Stimulated activated CD8-positive, alpha-beta memory T cell treated with anti-CD3 and anti-CD28 coated beads, Interleukin-7, amount 100 ng/mL, for 48 hours (primary cell): ENCODE data around the gene MAPK4.
"Not testable (repeated sequence)": the region's sequence is repeated elsewhere in the genome, so short reads cannot be mapped to it uniquely, and the experiment has no call there.

Experiments used
- DNase-seq, 2 donors: peaks; one replicate each; pipeline ENCODE4 v3.0.0-alpha.2; 2020; ENCODE audit warnings: low read depth in 1 of 2; ENCODE audit errors: extremely low read depth in 1 of 2

Gene MAPK4

DNA sequence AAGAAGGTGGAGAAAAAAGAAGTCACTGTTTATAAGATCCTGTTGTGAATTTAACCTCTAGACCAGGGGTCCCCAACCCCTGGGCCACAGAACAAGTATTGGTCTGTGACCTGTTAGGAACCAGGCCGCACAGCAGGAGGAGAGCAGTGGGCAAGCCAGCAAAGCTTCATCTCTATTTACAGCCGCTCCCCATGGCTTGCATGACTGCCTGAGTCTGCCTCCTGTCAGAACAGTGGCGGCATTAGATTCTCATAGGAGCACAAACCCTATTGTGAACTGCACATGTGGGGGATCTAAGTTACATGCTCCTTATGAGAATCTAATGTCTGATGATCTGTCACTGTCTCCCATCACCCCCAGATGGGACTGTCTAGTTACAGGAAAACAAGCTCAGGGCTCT, 13.3 kb downstream of the MAPK4 start:
- not testable (repeated sequence) for DNase-seq

DNA sequence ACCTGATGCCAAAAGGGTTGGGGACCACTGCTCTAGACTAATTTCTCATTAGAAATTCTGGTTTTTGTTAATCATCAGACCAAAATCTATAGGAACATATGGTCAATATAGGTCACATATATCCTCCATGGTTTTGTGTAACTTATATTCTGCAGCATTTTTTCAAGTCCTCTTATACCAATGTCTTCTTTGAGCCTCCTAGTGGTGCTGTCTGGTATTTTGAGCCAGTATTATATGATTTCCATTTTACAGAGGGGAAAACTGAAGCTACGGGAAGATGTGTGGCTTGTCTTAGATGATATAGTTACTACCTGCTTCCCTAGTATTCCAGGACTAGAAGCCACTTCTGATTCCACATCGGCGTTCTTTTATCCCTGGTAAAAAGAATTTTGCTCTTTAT, 13.8 kb downstream of the MAPK4 start:
- no peak for DNase-seq

DNA sequence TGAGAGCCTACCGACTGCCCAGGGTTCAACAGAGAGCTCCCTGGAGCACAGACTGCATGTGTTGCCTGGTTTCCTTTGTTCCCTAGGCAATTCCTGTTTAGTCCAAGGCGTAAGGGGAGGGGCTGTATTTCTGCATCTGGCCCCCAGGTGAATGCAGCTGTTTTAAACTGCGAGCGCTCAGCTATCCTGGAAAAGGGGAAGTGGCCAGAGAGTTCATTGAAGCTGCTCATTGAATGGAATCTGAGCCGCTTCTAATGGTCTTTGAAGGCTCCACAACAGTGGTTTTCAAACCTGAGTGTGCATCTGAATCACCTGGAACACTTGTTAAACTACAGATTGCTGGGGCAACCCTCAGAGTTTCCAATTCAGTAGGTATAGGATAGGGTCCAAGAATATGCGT, 18.1 kb downstream of the MAPK4 start:
- no peak for DNase-seq

DNA sequence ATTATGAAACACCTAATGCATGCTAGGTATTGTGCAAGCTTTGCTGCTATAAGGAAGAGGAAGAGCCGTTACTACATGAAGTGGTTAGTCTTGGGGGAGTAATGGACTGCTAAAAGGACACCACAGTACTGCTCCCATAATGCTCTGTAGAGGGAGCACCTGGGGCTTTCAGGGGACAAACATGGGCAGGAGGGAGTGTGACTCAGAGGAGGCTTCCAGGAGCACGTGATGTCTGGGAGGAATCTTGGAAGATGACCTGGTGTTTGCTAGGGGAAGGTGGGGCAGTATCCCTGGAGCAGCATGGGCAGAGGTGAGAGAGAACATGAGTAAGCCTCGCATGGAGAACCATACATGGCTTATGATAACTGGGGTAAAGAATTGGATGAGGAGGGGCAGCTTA, 18.8 kb downstream of the MAPK4 start:
- no peak for DNase-seq

DNA sequence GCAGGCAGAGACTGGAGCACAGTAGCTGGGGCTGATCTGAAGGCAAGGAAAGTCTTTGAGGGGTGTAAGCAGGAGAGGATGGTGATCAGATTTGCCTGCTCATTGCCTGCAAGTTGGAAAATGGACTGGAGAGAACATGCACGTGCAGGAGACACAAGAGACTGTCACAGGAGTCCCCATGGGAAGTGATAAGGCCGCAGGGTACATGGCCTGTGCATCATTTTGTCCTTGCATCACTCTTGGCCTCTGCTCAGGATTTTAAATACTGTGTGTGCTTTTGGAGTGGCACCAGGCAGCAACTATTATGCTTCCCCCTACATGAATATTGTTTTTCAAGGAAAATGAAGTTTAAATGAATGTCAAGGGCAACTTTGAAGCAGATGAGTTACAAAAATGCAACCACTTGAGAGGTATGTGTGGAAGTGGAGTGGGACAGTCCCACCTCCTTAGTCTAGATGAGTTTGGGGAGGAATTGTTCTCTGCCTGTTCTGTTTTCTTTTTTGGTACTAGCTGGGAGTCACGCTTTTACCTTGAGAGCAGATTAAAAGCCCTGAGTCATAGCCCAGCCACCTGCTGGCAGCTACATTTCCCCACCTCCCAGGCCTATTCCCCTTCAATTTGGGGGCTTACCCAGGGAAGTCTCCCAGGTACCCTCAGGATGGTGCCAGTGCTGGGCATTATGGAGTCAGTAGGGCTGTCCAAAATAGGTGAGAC, 19.3 kb downstream of the MAPK4 start:
- no peak for DNase-seq

DNA sequence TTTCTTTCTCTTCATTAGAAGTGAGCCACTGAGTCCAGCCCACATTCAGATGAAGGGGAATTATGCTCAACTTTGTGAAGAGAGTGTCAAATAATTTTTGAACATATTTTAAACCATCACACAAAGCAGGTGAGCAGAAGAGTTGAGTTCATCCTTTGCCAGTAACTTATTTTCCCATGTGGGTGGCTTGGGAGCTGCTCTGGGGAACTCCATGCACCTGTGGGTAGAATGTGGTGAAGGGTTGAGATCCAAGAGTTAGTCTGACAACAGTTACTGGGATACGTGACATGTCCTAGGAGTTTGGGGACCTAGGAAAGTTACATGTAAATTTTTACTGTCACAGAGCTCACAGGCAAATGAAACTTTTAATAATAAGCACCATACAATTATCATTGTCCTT, 21.6 kb downstream of the MAPK4 start:
- DNase-seq: no peak

DNA sequence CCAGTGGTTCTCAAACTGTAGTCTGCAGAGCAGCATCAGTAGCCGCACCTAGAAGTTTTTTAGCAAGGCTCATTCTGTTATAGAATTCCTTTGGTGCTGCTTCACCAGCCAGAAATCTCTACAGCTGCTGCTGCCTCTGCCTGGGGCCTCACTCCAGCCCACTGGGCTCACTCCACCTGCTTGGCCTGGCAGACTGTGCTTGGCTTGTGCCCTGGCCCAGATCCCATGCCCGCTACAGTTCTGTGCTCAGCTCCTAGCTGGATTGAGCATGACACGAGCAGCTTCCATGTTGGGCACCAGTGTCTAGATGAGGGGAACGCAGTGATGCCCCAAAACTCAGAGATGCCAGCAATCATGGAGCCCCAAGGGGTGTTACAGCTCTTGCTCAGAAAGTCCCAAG, 22.6 kb downstream of the MAPK4 start:
- DNase-seq: no peak

DNA sequence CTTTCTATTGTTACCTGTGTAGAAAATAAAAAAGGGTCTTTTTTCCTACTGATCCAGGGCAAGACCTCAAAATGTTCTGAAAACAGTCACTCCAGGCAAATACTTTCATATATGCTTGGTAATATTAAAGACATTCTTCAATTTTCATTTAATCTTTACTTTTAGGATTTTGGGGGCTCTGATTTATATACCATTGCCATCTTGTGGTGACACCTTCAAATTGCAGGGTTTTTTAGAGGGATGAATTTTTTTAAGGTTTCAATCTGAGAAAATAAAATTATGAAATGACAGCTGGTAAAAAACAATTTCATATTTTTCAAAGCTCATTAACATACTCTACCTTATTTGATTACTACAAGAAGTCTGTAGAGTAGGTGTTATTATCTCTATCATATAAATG, 26.8 kb downstream of the MAPK4 start:
- no peak for DNase-seq

DNA sequence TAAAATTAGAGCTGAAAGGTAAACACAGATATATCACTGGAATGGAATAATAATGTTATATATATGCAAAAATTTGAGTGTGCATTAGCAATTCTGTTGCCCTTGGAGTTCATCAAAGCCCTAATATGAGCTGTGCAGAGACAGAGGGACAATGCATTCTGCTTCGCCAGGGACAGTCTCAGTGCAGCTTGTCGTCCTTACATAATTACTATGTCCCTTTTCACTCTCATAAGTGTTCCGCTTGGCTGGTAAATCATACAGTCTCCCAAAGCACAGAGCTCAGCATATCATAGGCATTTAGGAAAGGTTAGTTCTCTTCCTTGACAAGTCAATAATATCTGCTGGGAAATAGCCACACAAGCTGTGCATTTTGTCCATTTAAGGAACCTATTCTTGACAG, 30.7 kb downstream of the MAPK4 start:
- DNase-seq: no peak

DNA sequence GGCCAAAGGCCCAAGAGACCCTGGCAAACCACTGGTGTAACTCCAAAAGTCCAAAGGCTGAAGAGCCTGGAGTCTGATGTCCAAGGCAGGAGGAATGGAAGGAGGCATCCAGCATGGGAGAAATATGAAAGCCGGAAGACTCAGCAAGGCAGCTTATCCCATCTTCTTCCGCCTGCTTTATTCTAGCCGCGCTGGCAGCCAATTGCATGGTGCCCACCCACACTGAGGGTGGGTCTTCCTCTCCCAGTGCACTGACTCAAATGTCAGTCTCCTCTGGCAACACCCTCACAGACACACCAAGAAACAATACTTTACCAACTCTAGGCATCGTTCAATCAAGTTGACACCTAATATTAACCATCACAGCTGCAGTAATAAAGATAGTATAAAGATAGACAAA, 34.1 kb downstream of the MAPK4 start:
- DNase-seq: no peak

DNA sequence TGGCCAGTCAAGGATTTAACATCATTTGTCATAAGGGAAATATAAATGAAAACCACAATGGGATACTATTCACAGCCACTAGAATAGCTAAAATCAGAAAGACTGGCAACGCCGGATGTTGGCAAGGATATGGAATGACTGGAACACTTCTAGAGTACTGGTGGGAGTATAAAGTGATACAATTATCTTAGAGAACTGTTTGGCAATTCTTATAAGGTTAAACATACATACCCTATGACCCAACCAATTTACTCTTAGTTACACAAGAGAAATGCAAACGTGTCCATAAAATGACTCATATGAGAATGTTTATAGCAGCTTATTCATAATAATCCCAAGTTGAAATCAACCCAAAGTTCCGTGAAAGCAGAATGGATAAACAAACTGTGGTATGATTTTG, 35.1 kb downstream of the MAPK4 start:
- no peak for DNase-seq

DNA sequence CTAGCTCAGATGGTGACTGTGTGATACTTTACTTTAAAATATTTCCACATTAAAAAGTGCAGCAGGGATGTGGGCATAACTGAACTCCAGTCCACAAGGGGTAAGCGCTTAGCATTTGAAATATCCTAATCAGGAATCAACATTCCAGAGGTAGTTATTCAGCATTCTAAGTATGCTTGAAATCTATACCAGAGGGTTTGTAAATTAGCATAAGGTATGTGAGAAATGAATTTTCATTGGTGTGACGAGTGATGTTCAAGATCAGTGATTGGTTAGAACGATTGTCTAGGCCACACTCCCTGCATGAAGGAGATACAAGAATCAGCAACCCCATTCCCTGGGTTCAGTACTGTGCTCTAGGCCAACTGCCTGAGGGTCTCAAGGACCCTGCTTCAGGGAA, 42.6 kb downstream of the MAPK4 start:
- no peak for DNase-seq

DNA sequence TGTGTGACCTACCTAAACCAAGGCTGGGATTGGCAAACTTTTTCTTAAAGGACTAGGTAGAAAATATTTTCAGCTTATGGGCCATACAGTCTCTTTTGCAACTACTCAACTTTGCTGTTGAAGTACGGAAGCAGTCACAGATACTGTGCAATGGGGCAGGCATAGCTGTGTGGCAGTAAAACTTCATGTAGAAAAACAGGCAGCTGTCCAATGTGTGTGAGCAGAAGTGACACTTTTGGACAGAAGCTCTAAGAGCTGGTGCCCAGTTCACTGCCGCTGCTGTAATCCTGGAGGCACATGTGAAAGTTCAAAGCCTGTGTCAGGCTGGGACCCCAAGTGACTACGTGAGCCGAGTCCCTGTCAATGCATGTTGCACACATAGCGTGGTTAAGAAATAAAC, 46.7 kb downstream of the MAPK4 start:
- DNase-seq: no peak

DNA sequence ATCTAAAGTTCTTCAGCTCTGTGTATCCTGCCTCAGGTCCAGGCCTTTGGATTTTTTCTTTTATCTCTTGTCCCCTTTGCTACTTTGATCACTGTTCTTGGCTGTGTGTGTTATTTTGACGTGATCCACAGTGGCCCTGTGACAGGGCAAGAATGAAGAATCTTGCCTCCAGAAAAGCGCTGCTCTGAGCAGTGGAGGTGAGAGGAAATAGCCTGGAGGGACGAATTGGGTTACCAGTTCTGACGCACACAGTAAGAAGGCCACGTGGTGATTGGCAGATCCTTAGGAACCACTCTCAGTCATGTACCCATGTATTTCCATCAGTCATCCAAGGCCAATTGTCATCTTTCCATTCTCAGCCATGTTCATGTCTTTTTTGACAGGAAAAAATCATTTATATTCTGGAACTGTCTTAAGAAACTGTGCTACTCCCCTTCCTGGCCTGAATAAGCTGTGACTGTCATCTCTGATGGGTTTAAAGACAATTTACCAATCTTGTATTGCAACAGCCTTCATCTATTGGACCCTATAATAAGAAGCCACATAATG, 47.6 kb downstream of the MAPK4 start:
- DNase-seq: no peak

DNA sequence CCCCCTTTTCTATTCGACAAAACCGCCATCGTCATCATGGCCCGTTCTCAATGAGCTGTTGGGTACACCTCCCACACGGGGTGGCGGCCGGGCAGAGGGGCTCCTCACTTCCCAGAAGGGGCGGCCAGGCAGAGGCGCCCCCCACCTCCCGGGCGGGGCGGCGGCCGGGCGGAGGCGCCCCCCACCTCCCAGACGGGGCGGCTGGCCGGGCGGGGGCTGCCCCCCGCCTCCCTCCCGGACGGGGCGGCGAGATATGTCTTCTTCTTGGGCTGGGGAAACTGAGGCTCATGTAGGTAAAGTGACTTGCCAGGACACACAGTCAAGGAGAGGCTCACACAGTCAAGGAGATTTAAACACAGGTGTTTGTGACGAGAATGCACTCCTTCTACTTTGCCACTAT, 49.3 kb downstream of the MAPK4 start:
- not testable (repeated sequence) for DNase-seq

DNA sequence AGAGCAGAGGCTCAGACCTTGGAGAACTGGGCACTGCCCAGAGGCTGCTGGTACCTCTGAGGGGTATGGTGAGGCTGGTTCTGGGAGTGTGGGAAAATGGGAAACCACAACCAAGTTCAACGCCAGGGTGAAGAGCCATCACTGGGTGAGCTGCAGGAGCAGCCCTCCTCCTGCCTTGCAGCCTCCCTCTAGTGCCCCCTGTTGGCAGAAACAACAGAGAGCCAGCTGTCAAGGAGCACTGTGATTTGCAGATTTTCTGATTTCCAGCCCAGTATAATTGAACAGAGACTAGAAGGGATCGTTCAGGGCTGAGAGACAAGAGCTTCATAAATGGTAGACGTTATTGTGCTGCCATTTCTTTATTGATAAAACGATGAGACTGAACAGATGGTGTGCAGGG, 50.5 kb downstream of the MAPK4 start:
- DNase-seq: no peak

DNA sequence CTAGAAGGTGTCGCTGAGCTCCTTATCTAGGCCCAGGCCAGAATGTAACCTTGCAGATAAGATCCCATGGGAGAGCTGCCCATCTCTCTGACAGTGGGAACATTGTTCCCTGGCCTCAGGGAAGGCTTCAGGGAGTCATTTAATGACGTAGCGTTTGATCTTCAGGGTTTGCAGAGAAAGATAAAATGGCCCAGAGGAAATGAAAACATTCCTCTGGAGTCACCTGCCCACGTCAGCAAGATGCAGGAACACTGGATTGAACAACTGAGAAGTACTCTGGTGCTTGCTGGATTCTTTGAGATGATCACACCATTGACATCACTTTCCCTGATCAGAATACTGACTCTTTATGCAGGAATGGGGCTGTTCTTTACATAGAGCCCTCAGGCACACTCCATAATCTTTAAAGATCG, 51.6 kb downstream of the MAPK4 start:
- no peak for DNase-seq

DNA sequence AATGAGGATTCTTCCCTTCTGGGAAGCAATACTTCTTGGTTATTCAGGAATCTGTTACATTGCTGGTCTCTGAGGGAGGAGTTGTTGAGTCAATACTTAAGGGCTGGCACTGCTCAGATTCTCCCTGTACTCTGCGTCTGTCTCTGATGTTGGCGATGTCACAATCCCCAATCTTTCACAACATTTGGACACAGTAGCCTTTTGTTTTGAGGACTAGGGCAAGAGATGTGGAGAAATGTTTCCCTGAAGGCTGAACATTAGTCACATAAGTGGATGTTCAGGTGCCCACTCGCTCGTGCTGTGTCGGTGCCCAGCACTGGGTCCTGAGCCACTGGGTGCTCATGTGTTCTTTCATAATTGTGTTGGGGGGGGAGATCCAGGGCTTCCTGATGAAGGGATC, 55.0 kb downstream of the MAPK4 start:
- no peak for DNase-seq

DNA sequence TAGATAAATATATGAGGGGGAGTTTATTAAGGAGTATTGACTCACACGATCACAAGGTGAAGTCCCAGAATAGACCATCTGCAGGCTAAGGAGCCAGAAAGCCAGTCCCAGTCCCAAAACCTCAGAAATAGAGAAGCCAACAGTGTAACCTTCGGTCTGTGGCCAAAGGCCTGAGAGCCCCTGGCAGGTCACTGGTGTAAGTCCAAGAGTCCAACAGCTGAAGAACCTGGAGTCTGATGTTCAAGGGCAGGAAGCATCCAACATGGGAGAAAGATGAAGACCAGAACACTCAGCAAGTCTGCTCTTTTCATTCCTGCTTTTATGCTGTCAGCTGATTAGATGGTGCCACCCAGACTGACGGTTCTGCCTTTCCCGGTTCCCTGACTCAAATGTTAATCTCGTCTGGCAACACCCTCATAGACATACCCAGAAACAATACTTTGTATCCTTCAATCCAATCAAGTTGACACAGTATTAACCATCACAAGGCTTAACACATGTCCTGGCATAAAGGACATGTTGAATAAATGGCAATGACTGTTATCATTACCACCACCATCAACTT, 56.7 kb downstream of the MAPK4 start:
- DNase-seq: no peak

DNA sequence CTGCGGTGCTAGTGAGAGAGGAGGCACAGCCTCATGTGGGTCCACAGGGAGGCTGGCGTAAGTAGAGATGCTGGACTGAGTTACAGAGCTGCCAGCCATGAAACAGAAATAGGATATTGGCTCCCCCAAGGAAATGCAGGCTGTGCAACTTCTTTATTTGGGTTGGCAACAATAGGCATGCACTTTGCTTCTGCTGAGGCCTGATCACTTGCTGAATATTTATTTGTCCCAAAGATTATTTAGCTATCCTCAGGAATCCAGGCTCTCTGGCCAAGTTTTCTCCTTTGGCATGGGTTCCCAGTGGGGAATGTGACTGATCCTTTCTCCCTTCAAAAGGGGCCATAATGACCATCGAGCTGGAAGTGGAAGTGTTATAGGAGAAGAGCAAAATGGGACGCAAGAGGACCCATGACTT, 60.0 kb downstream of the MAPK4 start:
- no peak for DNase-seq

DNA sequence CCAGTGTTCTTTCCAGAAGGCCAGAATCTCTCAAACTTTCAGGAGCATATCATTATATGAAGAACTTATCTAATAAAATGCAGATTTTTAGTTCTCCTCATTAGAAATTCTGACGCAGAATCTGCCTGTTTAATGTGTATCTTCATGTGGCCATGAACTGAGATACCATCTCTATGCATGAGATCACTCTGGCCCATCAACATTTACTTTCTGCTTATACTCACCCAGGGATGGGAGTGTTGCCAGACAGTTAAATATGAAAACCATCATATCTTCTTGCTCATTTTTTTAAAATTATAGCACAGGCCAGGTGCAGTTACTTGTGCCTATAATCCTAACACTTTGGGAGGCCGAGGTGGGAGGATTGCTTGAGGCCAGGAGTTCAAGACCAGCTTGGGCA, 60.4 kb downstream of the MAPK4 start:
- no peak for DNase-seq

DNA sequence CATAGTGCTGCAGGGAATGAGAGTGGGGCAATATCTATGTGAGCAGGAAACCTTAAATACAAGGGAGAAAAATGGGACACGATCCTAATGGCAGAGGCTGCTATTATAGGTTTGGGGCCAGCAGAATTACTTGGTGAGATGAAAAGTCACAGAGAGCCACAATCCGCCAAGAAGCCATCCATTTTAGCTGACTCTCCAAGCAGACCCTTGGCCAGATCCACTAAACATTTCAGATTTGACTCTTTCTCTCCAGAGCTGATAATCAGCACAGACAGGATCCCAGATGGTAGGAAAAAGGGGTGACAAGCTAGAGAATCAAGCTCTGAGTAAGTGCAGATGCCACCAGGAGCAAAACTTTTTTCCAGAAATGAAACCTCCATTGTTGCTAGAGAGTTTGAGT, 61.5 kb downstream of the MAPK4 start:
- DNase-seq: no peak

DNA sequence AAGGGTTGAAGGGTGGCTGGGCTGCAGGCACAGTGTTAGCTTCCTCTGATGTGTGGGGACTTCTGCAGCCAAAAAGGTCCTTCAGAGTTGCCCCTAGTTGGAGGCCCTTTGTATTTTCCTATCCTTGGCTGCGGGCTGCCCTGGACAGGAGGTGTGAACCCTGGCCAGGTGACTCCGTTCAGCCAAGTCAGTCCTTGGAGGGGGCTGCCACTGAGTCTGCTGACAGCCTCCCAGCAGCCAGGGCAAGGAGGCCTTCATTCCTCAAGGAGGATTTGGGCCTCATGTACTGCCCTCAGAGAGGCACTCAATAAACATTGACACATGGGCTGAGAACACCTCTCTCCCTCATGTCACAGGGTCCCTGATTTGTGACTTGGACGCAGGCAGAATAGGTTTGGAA, 62.4 kb downstream of the MAPK4 start:
- no peak for DNase-seq
